Right lung (tissue), 5 donors: ENCODE measurements around the gene ACTR10. TPM values are rescaled to one million over a fixed set of nuclear protein-coding genes. Genes with fewer than 3 reads are reported as not detected.

ENCODE experiments used
- DNase-seq, 2 donors: peaks; one replicate each; pipeline ENCODE4 v3.0.0-alpha.2; 2013
- polyA plus RNA-seq, 5 donors: library from polyadenylated mRNA; unstranded; fragments of 120-200 nt; gene quantifications; one replicate each; pipeline versions ENCODE4 v1.2.1 to v1.2.3, GENCODE V29; 2013; ENCODE audit warnings: inconsistent platforms in 1 of 5, low replicate concordance in 1 of 5; ENCODE audit not compliant: insufficient read length in 5 of 5, insufficient read depth in 1 of 5

ACTR10 gene
- polyA plus RNA-seq, 5 donors = 98.6 to 118 (median 102) TPM

DNA sequence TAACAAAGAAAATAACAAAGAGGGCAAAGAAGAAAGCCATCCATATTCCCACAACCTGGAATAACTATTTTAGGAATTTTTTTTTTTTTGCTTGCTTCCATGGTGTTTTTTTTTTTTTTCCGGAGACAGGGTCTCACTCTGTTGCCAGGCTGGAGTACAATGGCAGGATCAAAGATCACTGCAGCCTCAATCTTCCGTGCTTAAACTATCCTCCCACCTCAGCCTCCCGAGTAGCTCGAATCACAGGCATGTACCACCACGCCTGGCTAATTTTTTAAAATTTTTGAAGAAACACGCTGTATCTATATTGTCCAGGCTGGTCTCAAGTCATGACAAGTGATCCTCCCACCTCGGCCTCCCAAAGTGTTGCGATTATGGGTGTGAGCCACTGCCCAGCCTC, 78.2 kb downstream of the ACTR10 start:
- DNase-seq = no peak

DNA sequence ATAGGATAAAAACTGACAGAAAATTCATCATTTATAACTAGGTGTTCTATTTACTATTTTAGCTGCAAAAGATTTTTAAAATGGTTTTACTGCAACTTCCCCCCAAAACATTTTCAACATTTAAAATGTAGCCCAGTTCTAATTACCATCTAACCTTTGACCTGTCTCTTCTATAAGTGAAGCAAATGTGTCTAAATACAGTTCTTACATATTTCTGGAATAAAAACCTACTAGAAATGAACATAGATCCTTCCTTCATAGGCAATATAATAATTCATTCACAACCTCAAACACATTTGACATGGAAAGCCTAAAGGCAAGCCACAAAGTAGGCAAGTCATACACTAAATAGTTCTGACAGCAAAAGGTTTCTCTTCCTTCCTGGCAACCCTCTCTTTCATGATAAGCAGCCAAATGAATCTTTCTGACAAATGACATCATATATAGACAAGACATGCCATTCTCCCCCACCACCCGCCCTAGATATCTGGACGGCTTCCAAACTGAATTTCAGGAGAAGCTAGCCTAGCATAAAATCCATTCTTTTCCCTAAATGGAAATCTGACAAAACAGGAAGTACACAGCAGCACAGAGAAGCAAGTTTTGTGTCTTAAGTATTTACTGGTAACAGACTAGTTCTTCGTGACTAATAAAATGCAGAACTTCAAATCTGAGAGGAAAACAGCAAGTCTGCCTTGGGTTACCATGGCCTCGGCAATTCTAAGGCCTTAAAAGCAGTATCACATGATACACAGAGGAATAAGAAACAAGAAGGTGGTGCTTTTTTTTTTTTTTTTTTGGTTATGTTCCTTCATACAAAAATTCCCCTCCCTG, 81.2 kb downstream of the ACTR10 start:
- peak; percentile 47 to 52 for DNase-seq

DNA sequence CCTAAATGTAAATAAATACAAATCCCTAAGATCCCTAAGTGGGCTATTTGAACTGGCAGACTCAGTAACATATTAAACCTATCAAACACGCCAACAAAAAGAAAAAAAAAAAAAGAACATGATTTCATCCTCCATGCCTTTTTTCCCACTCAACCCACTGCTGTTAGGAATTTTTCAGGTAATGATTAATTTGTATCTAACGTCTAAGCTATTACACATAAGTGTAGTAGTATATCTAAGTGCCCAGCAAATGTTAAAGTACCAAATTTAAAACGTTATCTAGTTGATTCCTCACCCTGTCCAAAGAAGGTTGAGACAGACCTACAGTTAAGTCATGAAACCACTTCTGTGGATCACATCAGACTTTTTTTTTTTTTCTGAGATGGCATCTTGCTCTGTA, 82.0 kb downstream of the ACTR10 start:
- DNase-seq = no peak

DNA sequence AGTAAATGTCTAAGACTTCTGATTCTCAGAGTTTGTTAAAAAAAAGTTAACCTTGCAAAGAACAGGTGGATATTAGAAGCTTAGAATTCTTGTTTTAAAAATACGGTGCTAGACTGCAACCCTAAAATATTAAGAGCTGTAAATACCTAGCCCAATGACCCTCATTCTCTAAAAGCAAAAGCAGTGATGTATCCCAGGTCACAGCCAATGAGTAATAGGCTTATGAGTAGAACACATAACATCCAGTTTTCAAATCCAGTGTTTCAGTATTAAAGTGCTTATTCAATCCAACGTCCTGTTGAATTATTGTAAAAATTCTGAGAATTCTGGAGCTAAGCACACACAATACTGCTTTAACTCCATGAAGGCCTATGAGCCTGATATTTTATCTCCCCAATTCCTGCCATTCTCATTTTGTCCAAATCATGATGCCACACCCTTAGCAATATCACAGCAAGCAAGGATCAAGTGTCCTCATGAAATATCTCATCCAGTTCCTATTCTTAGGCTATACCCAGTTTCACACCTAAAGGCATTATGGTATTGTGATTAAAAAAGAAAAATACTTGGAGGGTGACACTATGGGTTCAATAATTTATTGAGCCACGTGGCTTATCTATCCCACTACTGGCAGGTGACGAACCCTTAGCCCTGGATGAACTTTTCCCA, 83.1 kb downstream of the ACTR10 start:
- DNase-seq = no peak

DNA sequence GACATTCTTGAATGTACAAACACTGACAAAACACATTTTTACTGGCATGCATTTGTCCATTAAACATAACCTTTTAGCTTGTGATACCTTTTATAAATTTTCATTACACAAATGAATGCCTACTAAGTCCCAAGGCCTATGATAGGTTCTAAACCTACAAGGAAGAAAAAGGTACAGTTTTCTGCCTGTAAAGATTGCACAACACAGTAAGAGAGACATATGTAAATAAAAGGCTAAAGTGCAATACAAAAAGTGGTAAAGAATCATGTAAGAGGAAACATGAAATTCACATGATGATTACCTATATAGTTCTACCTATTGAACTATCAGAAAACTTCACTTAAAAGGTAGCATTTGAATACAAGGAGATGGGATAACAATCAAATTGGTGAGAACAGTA, 83.8 kb downstream of the ACTR10 start:
- no peak for DNase-seq

DNA sequence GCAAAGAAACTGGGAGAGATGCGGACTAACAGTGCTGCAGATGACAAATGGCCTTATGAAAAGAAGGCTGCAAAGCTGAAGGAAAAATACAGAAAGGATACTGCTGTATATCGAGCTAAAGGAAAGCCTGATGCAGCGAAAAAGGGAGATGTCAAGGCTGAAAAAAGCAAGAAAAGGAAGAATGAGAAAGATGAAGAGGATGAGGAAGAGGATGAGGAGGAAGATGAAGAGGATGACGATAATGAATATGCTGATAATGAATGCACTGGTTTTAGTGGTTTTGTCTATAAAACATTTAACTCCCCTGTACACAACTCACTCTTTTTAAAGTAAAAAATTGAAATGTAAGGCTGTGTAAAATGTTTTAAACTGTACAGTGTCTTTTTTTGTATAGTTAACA, 85.2 kb downstream of the ACTR10 start:
- DNase-seq = no peak

Other genes starting within 250 kb of the ACTR10 start
- 10 to 100 TPM in 4 of 5 donors, 1 to 10 TPM in 1; 8.5 to 17.7 (median 15.5) TPM for gene ARMH4, start 47.9 kb upstream of the ACTR10 start, polyA plus RNA-seq
- 100 to 1,000 TPM; 133 to 194 (median 162) TPM for gene PSMA3, start 44.7 kb downstream of the ACTR10 start, polyA plus RNA-seq
- 10 to 100 TPM; 22.3 to 51.5 (median 42.8) TPM for gene ARID4A, start 98.4 kb downstream of the ACTR10 start, polyA plus RNA-seq
- 1 to 10 TPM in 2 of 5 donors, under 1 TPM in 3; 0.55 to 1.9 (median 0.64) TPM for gene TOMM20L, start 195.8 kb downstream of the ACTR10 start, polyA plus RNA-seq
- 10 to 100 TPM; 67.5 to 80.4 (median 76.7) TPM for gene TIMM9, start 227.4 kb downstream of the ACTR10 start, polyA plus RNA-seq
- 10 to 100 TPM; 16.3 to 26.6 (median 23.8) TPM for gene KIAA0586, start 227.6 kb downstream of the ACTR10 start, polyA plus RNA-seq